ENCODE results near the gene ANAPC10.
"Not testable (repeated sequence)": the region's sequence is repeated elsewhere in the genome, so short reads cannot be mapped to it uniquely, and the experiment has no call there.

The ANAPC10 gene

GRCh38 chr4:145097821-145098674, at the start of gene ANAPC10, which contains the start of gene ABCE1:
TSS of gene ANAPC10 (minus strand) at chr4:145098196. CDS start at chr4:145096099, 2,097 bp downstream.
TSS of gene ABCE1 (plus strand) at chr4:145098311. CDS start at chr4:145104413, 6,102 bp downstream.
- peak; percentile 98 for DNase-seq

DNA sequence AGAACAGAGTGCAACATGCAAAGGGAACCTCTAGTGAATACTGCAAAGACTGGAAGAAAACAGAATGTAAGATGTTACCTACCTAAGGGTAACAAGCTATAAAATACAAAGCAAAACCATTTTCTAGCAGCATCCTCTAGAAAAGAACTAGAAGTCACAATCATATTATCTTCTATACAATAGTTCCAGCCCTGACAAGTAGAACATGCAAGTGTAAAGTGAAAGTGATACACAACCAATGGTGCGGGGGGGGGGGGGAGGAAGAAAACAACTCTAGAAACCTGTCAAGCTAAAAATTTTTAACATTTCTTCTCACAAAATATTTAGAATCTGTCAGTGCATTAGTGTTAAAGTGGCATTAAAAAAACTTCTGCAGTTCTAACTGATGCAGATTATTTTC, 38.2 kb upstream of the ANAPC10 start:
- DNase-seq = not testable (repeated sequence)

DNA sequence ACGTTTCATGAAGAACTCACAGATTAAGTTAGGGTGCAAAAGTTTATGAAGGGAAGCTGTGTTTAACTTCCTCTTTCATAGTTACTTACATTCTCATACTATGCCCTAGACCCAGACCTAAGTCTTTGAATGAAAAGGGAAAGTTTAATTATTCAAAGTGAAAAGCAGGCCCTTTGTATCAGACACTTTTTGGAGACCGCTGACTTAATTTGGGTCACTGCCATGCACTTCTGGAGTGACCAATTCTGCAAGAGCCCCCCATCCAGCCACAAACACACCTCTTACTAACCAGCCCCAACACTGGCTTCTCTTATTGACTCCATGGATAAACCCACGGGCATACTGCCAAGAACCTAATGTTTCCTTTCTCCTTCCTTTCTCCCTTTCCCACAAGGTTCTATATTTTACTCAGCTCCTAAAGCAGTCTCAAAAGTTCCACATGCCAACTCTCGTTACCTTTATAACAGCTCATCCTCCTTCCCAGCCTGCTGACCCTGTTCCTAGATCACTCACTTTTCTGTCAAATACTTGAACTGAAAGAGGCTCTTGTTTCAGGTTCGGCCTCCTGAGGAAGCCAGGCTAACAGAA, 34.6 kb upstream of the ANAPC10 start:
- DNase-seq = peak; percentile 30

DNA sequence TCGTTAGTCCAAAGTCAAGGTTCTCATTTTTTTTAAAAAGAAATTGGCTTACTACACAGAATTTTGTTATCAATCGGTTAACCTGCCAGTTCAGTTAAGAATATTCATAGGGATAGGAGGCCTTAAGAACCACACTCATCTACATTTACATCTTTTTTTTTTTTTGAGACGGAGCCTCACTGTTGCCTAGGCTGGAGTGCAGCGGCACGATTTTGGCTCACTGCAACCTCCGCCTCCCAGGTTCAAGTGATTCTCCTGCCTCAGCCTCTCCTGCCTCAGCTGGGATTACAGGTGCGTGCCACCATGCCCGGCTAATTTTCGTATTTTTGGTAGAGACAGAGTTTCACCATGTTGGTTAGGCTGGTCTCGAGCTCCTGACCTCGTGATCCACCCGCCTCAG, 33.9 kb upstream of the ANAPC10 start:
- DNase-seq = no peak

DNA sequence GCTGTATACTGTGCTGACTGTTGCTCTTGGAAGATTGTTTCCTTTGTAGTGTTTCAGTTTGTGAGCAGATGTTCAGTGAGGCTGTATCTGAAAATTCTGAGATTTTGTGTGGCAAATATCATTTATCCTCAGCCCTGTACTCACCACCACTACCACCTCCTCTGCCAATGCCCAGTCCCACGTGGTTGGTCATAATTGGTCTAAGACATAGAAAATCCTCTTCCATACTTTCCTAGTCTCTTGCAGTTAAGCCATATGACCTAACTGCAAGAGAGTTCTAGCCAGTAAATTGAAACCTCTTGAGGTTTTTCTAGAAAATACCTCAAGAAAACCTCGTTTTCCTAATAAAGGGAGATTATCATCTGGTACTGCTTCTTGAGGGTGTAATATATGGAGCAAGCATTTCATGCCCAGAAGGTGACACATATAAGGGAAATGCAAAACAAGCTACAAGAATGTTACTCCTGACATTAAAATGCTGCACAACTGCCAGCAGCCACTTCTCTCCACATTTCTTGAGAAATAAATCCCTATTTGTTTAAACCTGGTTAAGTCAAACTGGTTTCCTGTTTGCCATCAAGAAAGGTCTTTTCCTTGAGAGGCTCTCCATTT, 32.9 kb upstream of the ANAPC10 start:
- no peak for DNase-seq

- no peak for DNase-seq
These were observed 32.1 kb upstream of the ANAPC10 start for GRCh38 chr4:145130130-145130529.

- DNase-seq = no peak
These were observed 27.4 kb upstream of the ANAPC10 start for GRCh38 chr4:145125396-145125795.

DNA sequence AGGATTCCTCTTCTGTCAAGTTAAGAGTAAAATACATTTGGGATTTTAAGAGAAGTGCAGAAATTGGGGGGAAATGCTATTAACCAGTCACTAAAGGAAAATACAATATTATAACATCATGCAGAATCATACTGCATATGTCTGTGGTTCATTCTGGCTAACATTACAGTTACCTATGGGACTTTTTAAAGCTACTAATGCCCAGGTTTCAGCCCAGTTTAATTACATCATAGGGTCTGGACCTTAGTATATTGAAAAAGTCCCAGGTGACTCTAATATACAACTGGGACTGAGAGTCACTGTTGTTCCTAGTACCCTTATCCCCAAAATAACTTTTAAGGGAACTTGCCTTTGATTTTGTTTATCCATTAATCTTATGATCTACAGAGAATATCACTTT, 10.1 kb upstream of the ANAPC10 start:
- no peak for DNase-seq

DNA sequence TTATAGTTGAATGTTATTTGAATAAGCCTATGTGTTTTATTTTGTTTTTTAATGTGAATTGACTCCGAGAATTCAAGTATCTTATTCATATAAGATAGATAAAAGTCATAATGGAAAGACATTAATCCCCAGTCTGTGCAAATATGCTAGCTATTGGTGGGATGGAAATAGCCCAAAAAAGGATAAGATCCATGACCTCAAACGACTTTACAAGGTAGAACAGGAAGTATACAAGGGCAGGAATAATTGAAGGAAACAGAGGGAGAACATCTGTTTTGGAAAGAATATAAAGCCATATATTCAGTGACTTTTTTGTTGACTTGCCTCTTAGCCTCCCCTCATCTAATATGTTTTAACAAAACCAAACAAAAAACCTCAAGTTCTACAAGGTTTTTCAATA, 9.1 kb upstream of the ANAPC10 start:
- no peak for DNase-seq

DNA sequence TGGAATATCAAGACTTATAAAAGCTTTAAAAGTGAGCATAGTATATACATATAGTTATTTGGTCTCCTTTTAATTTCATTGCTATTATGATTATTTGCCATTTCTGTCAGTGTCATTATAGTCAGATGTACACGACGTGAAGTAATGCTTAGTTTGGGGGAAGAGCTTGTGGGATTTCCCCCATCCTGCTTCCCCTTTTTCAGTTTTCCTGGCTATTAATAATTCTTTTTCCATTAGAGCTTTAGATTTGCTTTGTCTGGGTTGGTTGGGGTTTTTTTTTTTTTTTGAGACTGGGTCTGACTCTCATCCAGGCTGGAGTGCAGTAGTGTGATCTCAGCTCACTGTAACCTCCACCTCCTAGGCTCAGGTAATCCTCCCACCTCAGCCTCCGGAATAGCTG, 5.5 kb upstream of the ANAPC10 start:
- DNase-seq = no peak

DNA sequence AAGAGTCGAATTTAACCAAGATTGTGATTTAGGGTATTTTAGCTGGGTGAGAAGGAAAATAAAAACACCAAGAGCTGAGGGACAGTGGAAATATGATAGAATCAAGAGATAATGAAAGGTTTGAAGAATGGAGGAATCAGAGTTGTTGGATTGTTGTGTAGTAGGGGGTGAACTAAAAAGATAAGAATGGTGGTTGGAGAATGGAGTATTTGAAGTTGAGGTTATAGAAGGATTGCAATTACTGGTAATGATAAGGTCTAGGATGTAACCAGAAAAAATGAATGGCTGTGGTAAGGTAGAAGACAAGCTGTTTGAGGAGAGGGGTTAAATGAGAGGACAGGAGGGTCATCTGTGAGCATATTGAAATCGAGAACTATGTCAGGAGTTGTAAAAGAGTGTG, 4.6 kb upstream of the ANAPC10 start:
- no peak for DNase-seq

- DNase-seq = no peak
These were observed 3.1 kb upstream of the ANAPC10 start for GRCh38 chr4:145101091-145101490.

GRCh38 chr4:145099653-145100052, 1.7 kb upstream of the ANAPC10 start:
- DNase-seq = no peak

DNA sequence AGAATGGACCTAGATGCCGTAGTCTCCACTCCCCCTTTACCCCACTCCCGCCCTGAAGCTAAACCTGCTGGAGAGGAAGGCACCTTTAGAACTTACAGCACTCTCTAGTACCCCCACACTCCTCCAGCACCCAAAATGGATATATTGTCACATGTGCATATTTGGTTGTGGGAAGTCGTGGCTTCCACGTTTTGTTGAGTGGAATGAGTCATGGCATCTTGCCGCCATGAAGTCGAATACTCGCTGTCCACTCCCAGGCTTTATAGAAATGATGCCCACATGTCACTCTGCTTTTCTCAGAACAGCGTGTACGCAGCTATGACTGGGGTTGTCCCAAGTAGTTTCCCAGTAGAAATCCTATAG, 660 bp upstream of the ANAPC10 start:
- DNase-seq = no peak

DNA sequence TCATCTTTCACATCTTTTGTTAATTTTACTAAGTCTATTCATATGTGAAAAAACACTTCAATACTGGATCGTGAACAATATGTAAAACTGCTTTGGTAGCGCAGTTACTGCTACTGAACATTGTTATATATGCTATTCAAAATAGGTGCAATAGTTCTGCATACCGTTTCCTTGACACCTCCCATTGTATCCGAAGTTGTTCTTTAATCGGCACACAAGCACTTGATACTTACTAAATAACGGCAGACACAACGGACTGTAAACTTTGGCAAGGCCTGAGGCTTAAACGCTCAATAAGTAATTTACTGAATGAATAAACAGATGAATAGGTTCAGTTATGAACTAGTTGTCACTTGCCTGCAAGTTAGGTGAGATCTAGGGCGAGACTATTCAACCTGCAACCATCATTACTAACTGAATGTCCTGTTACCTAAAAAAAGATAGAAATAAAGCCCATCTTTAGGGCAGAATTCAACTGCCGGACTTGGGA, 620 bp downstream of the ANAPC10 start:
- DNase-seq = no peak

- no peak for DNase-seq
These were observed 4.4 kb downstream of the ANAPC10 start for GRCh38 chr4:145093638-145094037.

- DNase-seq = no peak
These were observed 7.6 kb downstream of the ANAPC10 start for GRCh38 chr4:145090380-145090779.

DNA sequence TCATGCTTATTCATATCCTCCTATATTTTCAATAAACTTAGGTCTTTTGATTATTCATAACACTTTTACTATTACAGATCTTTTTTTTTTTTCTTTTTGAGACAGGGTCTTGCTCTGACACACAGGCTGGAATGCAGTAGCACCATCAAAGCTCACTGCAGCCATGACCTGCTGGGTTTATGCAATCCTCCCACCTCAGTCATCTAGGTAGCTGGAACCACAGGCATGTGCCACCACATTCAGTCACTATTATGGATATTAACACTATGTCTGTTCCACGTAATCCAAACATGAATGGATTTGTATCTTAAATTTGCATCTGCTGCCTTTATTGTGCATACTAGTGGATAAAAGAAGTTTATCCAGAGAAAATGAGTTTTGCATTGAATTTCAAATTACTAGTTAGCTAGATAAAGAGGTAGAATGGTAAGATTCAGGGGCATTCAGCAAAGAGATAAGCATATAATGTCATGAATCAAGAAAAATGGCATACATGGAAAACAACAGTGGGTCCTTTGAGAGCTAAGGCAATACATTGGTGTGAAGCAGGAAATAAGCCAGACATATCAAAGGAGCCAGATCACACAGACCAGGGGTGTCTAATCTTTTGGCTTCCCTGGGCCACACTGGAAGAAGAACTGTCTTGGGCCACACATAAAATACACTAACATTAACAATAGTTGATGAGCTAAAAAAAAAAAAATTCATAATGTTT, 13.9 kb downstream of the ANAPC10 start:
- peak; percentile 15 for DNase-seq

- no peak for DNase-seq
These were observed 16.2 kb downstream of the ANAPC10 start for GRCh38 chr4:145081756-145082155.

- DNase-seq = no peak
These were observed 21.5 kb downstream of the ANAPC10 start for GRCh38 chr4:145076469-145076855.

- no peak for DNase-seq
These were observed 22.1 kb downstream of the ANAPC10 start for GRCh38 chr4:145075742-145076468.

DNA sequence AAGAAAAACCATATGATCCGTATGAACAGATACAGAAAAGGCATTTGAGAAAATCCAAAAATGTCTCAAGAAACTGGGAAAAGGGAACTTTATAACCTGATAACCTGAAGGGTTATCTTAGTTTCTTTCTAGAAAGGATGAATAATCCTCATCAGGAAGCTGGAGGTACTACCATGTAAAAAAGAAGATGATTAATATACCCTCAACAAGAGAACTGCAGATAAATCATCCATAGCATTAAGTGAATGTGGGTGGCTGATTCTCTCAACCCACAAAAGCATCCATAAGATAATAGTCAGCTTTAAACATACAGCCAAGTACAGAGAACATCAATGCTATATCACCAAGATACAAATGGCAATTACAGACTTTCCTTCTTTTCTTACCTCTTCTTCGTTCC, 26.4 kb downstream of the ANAPC10 start:
- no peak for DNase-seq

DNA sequence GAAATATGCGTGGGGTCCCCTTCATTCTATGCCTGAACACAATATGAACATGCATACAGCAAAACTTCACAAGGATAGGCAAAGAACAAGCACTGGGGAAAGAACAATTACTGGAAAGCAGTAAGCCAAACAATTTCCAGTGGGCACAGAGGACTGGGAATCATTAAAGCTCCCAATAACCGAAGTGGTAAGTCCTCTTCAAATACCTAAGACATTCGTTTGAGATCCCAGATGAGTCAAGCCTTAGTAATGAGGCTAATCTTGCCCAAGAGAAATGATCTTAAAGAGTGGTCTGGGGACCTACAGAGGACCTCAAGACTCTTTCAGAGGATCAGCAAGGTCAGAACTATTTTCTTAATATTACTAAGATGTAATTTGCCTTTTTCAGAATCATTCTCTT, 28.6 kb downstream of the ANAPC10 start:
- DNase-seq = no peak

Data from activated CD4-positive, alpha-beta T cell treated with anti-CD3 and anti-CD28 coated beads for 48 hours (primary cell).